ENCODE results near the gene ARMCX4.

- TF ChIP-seq POLR2AphosphoS5 (IDR thresholded peaks at IDR 0.05; ENCODE audit: insufficient read depth in 1 of 2, low read depth in 1 of 2) (no peak), POLR2A (IDR thresholded peaks at IDR 0.05) (no peak)
These were observed 22.1 kb downstream of the ARMCX4 start for GRCh38 chrX:101507372-101507771.

Measured in vagina (tissue), 2 donors.